Endothelial cell of umbilical vein (primary cell): ENCODE results near the gene CIAO1. TPM values are rescaled to one million over a fixed set of nuclear protein-coding genes. Genes with fewer than 3 reads are reported as not detected.

ENCODE experiments used
- BruUV-seq: library from RNA; stranded (reverse); fragments of 400-500 nt; replicated peaks from 2 replicates; lab custom pipeline; 2021; lab: Mats Ljungman, UMichigan
- CTCF ChIA-PET: fragments of 300-600, 350-600 bp; sonication (Branson Sonifier 250); formaldehyde crosslinking; loops from one replicate; lab custom pipeline; 2021; ENCODE audit warnings: antibody characterized with exemption, inconsistent platforms; lab: Charles Lee
- POLR2A ChIA-PET: fragments of 300-600, 350-600 bp; sonication (Branson Sonifier 250); formaldehyde crosslinking; loops from one replicate; lab custom pipeline; 2021; ENCODE audit warnings: antibody characterized with exemption, inconsistent platforms; lab: Charles Lee
- DNase-seq: peaks from one replicate; pipeline ENCODE4 v3.0.0-alpha.2; 2011; ENCODE audit warnings: low read depth, low spot score
- FAIRE-seq: peaks from 2 replicates; lab custom pipeline; 2011; peaks lifted over from hg19 to GRCh38; lab: Jason Lieb, UNC
- H2AFZ ChIP-seq: 2 replicates; pipeline ENCODE4 v1.6.0; 2012; ENCODE audit warnings: low read depth, low read length, control low read depth, inconsistent platforms
- H3K27ac ChIP-seq: 2 replicates; pipeline ENCODE4 v1.5.1; 2011; ENCODE audit warnings: low read depth, mild to moderate bottlenecking, control low read depth, low read length, moderate library complexity; ENCODE audit not compliant: insufficient read depth
- H3K27me3 ChIP-seq, 2 experiments: 2 replicates each; pipeline versions ENCODE4 v1.6.0 to v1.6.1; 2011; ENCODE audit warnings: low read length in 2 of 2, mixed read lengths in 1 of 2; ENCODE audit not compliant: control insufficient read depth in 2 of 2, insufficient read depth in 2 of 2
- H3K36me3 ChIP-seq, 2 experiments: 2 replicates in 1 of 2; 3 replicates in 1 of 2; pipeline ENCODE4 v1.5.1; 2011; ENCODE audit warnings: low read length in 2 of 2, mild to moderate bottlenecking in 1 of 2, moderate library complexity in 1 of 2; ENCODE audit not compliant: control insufficient read depth in 2 of 2, insufficient read depth in 2 of 2; ENCODE audit errors: extremely low read depth in 1 of 2
- H3K4me1 ChIP-seq: 3 replicates; pipeline ENCODE4 v1.5.1; 2011; ENCODE audit warnings: mild to moderate bottlenecking, low read length; ENCODE audit not compliant: control insufficient read depth, insufficient read depth; ENCODE audit errors: extremely low read depth
- H3K4me2 ChIP-seq: 2 replicates; pipeline ENCODE4 v1.6.1; 2011; ENCODE audit warnings: low read length, control low read depth, mixed read lengths; ENCODE audit not compliant: insufficient read depth
- H3K4me3 ChIP-seq, 3 experiments: fragments of 200-600 bp in 1 of 3; sonication (generic), shearing (Covaris generic) in 1 of 3; replicated peaks in 1 of 3; 2 replicates each; pipeline ENCODE4 v1.5.1; 2011 to 2016; ENCODE audit warnings: control low read depth in 3 of 3, low read length in 3 of 3, mild to moderate bottlenecking in 2 of 3, inconsistent platforms in 1 of 3, low read depth in 1 of 3, moderate library complexity in 1 of 3; ENCODE audit not compliant: insufficient read depth in 1 of 3
- H3K79me2 ChIP-seq: 2 replicates; pipeline ENCODE4 v1.6.0; 2012; ENCODE audit warnings: low read length, inconsistent platforms; ENCODE audit not compliant: control insufficient read depth, insufficient read depth
- H3K9ac ChIP-seq: replicated peaks from 2 replicates; pipeline ENCODE3; 2011; ENCODE audit warnings: low read length, control low read depth; ENCODE audit not compliant: insufficient read depth; ENCODE audit errors: extremely low read depth
- H3K9me1 ChIP-seq: replicated peaks from 3 replicates; pipeline ENCODE4 v1.6.0; 2011; ENCODE audit warnings: mild to moderate bottlenecking, low read length; ENCODE audit not compliant: control insufficient read depth, insufficient read depth; ENCODE audit errors: extremely low read depth
- H3K9me3 ChIP-seq: replicated peaks from 2 replicates; pipeline ENCODE4 v1.5.1; 2012; ENCODE audit warnings: low read length, inconsistent platforms; ENCODE audit not compliant: control insufficient read depth, insufficient read depth
- H4K20me1 ChIP-seq: replicated peaks from 2 replicates; pipeline ENCODE3; 2011; ENCODE audit warnings: mild to moderate bottlenecking, low read length; ENCODE audit not compliant: control insufficient read depth, insufficient read depth; ENCODE audit errors: extremely low read depth
- CTCF ChIP-seq, 2 donors: IDR thresholded peaks; 1 replicate in 1 of 2; 2 replicates in 1 of 2; pipeline ENCODE4 v1.5.1; 2011; ENCODE audit warnings: low read length in 2 of 2, mild to moderate bottlenecking in 2 of 2, moderate library complexity in 2 of 2, control low read depth in 1 of 2, inconsistent platforms in 1 of 2, low read depth in 1 of 2; ENCODE audit not compliant: insufficient read depth in 1 of 2; ENCODE audit errors: extremely low read depth in 1 of 2
- EZH2 ChIP-seq: IDR thresholded peaks from 2 replicates; pipeline ENCODE4 v1.6.1; 2012; ENCODE audit warnings: borderline replicate concordance, low read depth, mild to moderate bottlenecking, moderate library complexity, low read length, inconsistent platforms; ENCODE audit not compliant: severe bottlenecking
- FOS ChIP-seq: IDR thresholded peaks from 2 replicates; pipeline ENCODE4 v1.6.1; 2011; ENCODE audit warnings: mild to moderate bottlenecking, low read length, moderate library complexity, borderline replicate concordance; ENCODE audit not compliant: insufficient read depth
- GATA2 ChIP-seq: IDR thresholded peaks from 2 replicates; pipeline ENCODE4 v1.7.0; 2011; ENCODE audit warnings: low read depth, mild to moderate bottlenecking, moderate library complexity, mixed read lengths, low read length; ENCODE audit not compliant: insufficient read length, insufficient read depth
- JUN ChIP-seq: IDR thresholded peaks from 2 replicates; pipeline ENCODE4 v1.6.1; 2011; ENCODE audit warnings: borderline replicate concordance, low read depth; ENCODE audit not compliant: insufficient read length, insufficient read depth
- MAX ChIP-seq: IDR thresholded peaks from 2 replicates; pipeline ENCODE4 v1.6.1; 2011; ENCODE audit not compliant: insufficient read depth, insufficient read length
- MYC ChIP-seq: IDR thresholded peaks from one replicate; pipeline ENCODE4 v1.6.1; 2011; ENCODE audit warnings: mild to moderate bottlenecking, low read depth, low read length
- POLR2A ChIP-seq: IDR thresholded peaks from 2 replicates; pipeline ENCODE4 v1.6.1; 2012; ENCODE audit warnings: low read depth, mild to moderate bottlenecking, control low read depth, low read length
- POLR2AphosphoS5 ChIP-seq: IDR thresholded peaks from 2 replicates; pipeline ENCODE4 v1.6.1; 2012; ENCODE audit warnings: low read depth, mild to moderate bottlenecking, control low read depth, low read length, moderate library complexity; ENCODE audit not compliant: insufficient read depth
- dilution Hi-C: fragments of 300-500 bp; cut with MboI; formaldehyde crosslinking; loops from one replicate; pipeline ENCODE4 v1.15.0; 2019; ENCODE audit warnings: low sequenced_read_pairs; ENCODE audit not compliant: extremely low pct_ligation_motif_present
- intact Hi-C: fragments of 100-400 bp; cut with micrococcal nuclease; formaldehyde crosslinking; loops from one replicate; pipeline ENCODE4 v1.10.0; 2022
- polyA plus RNA-seq, 4 experiments: library from polyadenylated mRNA; depleted of rRNA in 3 of 4; stranded (reverse) in 3 of 4; unstranded in 1 of 4; fragments of >200 nt; gene quantifications; 2 replicates each; pipeline versions ENCODE4 v1.2.1 to v1.2.3, GENCODE V29; 2011 to 2012; ENCODE audit warnings: missing spikeins in 1 of 4
- total RNA-seq: library from RNA; stranded (reverse); gene quantifications from 2 replicates; pipeline ENCODE4 v1.2.3, GENCODE V29; 2021

CIAO1 gene
- total and polyA plus RNA-seq, 2 donors (not counting 3 experiments of a cell fraction or from before 2014, with no cell fraction given) = 70.7 to 119 TPM

- FAIRE-seq (no peak), DNase-seq (no peak)
- no peaks in the 10 kb centered on the region for H4K20me1 ChIP-seq
- no peaks in the 10 kb centered on the region for H3K36me3 ChIP-seq
- H3K4me2 ChIP-seq = no peak overlapping the region
- dilution Hi-C loops (no loop called here), intact Hi-C loops (no loop called here)
- no peaks in the 10 kb centered on the region for H3K9me1 ChIP-seq
- H3K9ac ChIP-seq = no peak overlapping the region
- no peak overlapping the region for H3K27ac ChIP-seq
- TF ChIP-seq JUN = no peak
- TF ChIP-seq CTCF (IDR thresholded peaks at IDR 0.05; ENCODE audit: extremely low read depth in 1 of 2, insufficient read depth in 1 of 2, low read depth in 1 of 2, low read length in 2 of 2) = no peak
- peaks cover 16% of the 10 kb centered on the region for H3K4me1 ChIP-seq
- H3K79me2 ChIP-seq = no peaks in the 10 kb centered on the region
- no peaks in the 10 kb centered on the region for H3K9me3 ChIP-seq
- BruUV-seq = no TSS peak
- CTCF ChIA-PET = interaction anchor here (1.2 to 1.6 kb wide), 4 partner anchors 20 to 26 kb away, joined by 3 to 10 read pairs (median 4); partner anchors contain the start of gene CIAO1
- no peaks in the 10 kb centered on the region for H3K27me3 ChIP-seq
- H3K4me3 ChIP-seq = no peak overlapping the region
- no peak overlapping the region for H2AFZ ChIP-seq
- POLR2A ChIA-PET = interaction anchor here (0.6 kb wide), 1 partner anchor 84 kb away, joined by 6 read pairs; no protein-coding TSS in a partner anchor
Measured at GRCh38 chr2:96240341-96241038, 25.5 kb upstream of the CIAO1 start.

GRCh38 chr2:96241227-96241626 is 24.8 kb upstream of the CIAO1 start:
- intact Hi-C loops (no loop called here), dilution Hi-C loops (no loop called here)
- TF ChIP-seq MAX = no peak
- no peak for TF ChIP-seq POLR2AphosphoS5
- TF ChIP-seq EZH2 = no peak
- TF ChIP-seq CTCF (IDR thresholded peaks at IDR 0.05; ENCODE audit: extremely low read depth in 1 of 2, insufficient read depth in 1 of 2, low read depth in 1 of 2, low read length in 2 of 2) = no peak
- no peak for TF ChIP-seq POLR2A
- TF ChIP-seq JUN = no peak
- TF ChIP-seq GATA2 = no peak
- no peak for TF ChIP-seq MYC
- TF ChIP-seq FOS = no peak
- Histone ChIP-seq H3K79me2 (no peaks in the 10 kb centered on the region), H4K20me1 (no peaks in the 10 kb centered on the region), H3K9ac (no peak overlapping the region), H3K9me1 (no peaks in the 10 kb centered on the region), H3K27ac (no peak overlapping the region), H3K36me3 (no peaks in the 10 kb centered on the region), H3K4me1 (peaks cover 23% of the 10 kb centered on the region), H3K27me3 (no peaks in the 10 kb centered on the region), H3K4me3 (no peak overlapping the region), H3K9me3 (no peaks in the 10 kb centered on the region), H2AFZ (no peak overlapping the region), H3K4me2 (no peak overlapping the region)
- BruUV-seq = no TSS peak
- CTCF ChIA-PET = interaction anchor here (0.7 to 1.6 kb wide), 5 partner anchors 20 to 67 kb away, joined by 3 to 10 read pairs (median 3); partner anchors contain the start of gene CIAO1
- no peak for DNase-seq
- FAIRE-seq = no peak
- POLR2A ChIA-PET = interaction anchor here (0.6 kb wide), 1 partner anchor 84 kb away, joined by 6 read pairs; no protein-coding TSS in a partner anchor
